Left cardiac atrium (tissue), 4 donors: ENCODE data around the gene MAGIX. TPM values are rescaled to one million over a fixed set of nuclear protein-coding genes. Genes with fewer than 3 reads are reported as not detected.
"Not testable (repeated sequence)": the region's sequence is repeated elsewhere in the genome, so short reads cannot be mapped to it uniquely, and the experiment has no call there.

Experiments used
- ATAC-seq, 2 donors: fragments of 200-7000 bp; cut with Tn5 transposase; one replicate each; pipeline ENCODE4 v1.9.1; 2020; ENCODE audit warnings: mild to moderate bottlenecking in 2 of 2, moderate library complexity in 2 of 2
- DNase-seq: peaks from one replicate; pipeline ENCODE4 v3.0.0-alpha.2; 2020
- intact Hi-C, 2 donors: fragments of 100-400 bp; cut with DNase I; formaldehyde crosslinking; loops; one replicate each; pipeline versions ENCODE4 v1.14.1 to v1.15.1; 2022 to 2023
- total RNA-seq, 2 donors: library from RNA; stranded (reverse); fragmentation: NEBNext Ultra II Directional; extraction: Animal tissue kit (Norgen Biotek cat#: 25700); gene quantifications; one replicate each; pipeline ENCODE4 v1.2.1, GENCODE V29; 2021
- donor health status: DM: no; HTN: yes; CAD: no.
- donor health status: DM: no; HTN: yes; CAD: no; lungs with severe emphysema.
- donor health status: DM: yes; HTN: yes; CAD: no.
- donor health status: Dilated cardiomyopathy.

The MAGIX gene
- total RNA-seq, 2 donors from 2014 or later, result 7.7 to 7.9 TPM

GRCh38 chrX:49155900-49156837 is 6.4 kb upstream of the MAGIX start:
- DNase-seq (peak; percentile 91), ATAC-seq (peak; percentile 95 to 97)
- intact Hi-C loops, result loop anchor here in 1 of 2 donors (10.0 kb wide), 1 partner anchor 119 kb away; no protein-coding TSS in a partner anchor

GRCh38 chrX:49157194-49157593 is 5.4 kb upstream of the MAGIX start:
- ATAC-seq, result no peak

GRCh38 chrX:49160908-49161307 is 1.6 kb upstream of the MAGIX start:
- no peak for ATAC-seq
- intact Hi-C loops, result no loop called here

More at GRCh38 chrX:49157194-49157593, 5.4 kb upstream of the MAGIX start:
- intact Hi-C loops, result loop anchor here in 1 of 2 donors (10.0 kb wide), 1 partner anchor 118 kb away; no protein-coding TSS in a partner anchor
- no peak for DNase-seq

GRCh38 chrX:49161632-49162031 is 926 bp upstream of the MAGIX start:
- intact Hi-C loops, result no loop called here
- ATAC-seq, result no peak

More at GRCh38 chrX:49160908-49161307, 1.6 kb upstream of the MAGIX start:
- no peak for DNase-seq

GRCh38 chrX:49163555-49164419 is 1.2 kb downstream of the MAGIX start:
- ATAC-seq, result peak; percentile 74 to 76
- DNase-seq, result peak; percentile 90
- intact Hi-C loops, result no loop called here

More at GRCh38 chrX:49161632-49162031, 926 bp upstream of the MAGIX start:
- no peak for DNase-seq

GRCh38 chrX:49164589-49165360 is 2.2 kb downstream of the MAGIX start:
- DNase-seq, result no peak
- intact Hi-C loops, result no loop called here
- ATAC-seq, result no peak

GRCh38 chrX:49165901-49166881 is 3.6 kb downstream of the MAGIX start:
- ATAC-seq (peak; percentile 44 to 46), DNase-seq (peak; percentile 83)
- intact Hi-C loops, result no loop called here

GRCh38 chrX:49166914-49167739 is 4.6 kb downstream of the MAGIX start:
- ATAC-seq, result peak; percentile 44 to 61
- intact Hi-C loops, result no loop called here

GRCh38 chrX:49167740-49168108 is 5.2 kb downstream of the MAGIX start:
- ATAC-seq, result no peak
- intact Hi-C loops, result no loop called here
- DNase-seq, result no peak

More at GRCh38 chrX:49166914-49167739, 4.6 kb downstream of the MAGIX start:
- DNase-seq, result peak; percentile 80

- intact Hi-C loops, result no loop called here
- DNase-seq, result peak; percentile 67
- peak; percentile 48 to 66 for ATAC-seq
Observed at GRCh38 chrX:49171752-49172279, 9.3 kb downstream of the MAGIX start, which contains the start of gene PLP2. Gene PLP2 (plus strand): TSS chrX:49171898. CDS start chrX:49172001, 103 bp downstream.

GRCh38 chrX:49172280-49172780 is 9.8 kb downstream of the MAGIX start:
- ATAC-seq, result peak; percentile 74 to 84
- intact Hi-C loops, result no loop called here
- DNase-seq, result peak; percentile 77

- ATAC-seq, intact Hi-C loops, DNase-seq: not testable (repeated sequence)
Observed at GRCh38 chrX:49173544-49173943, 11.0 kb downstream of the MAGIX start.

- intact Hi-C loops, result no loop called here
- no peak for ATAC-seq
- DNase-seq, result no peak
Observed at GRCh38 chrX:49174723-49175122, 12.2 kb downstream of the MAGIX start.

- ATAC-seq (no peak), DNase-seq (no peak)
- intact Hi-C loops, result no loop called here
Observed at GRCh38 chrX:49175435-49176274, 13.1 kb downstream of the MAGIX start.
